Non-pigmented ciliary epithelial cell (primary cell): Measurements from ENCODE around the gene NTN5.
"Not testable (repeated sequence)": the region's sequence is repeated elsewhere in the genome, so short reads cannot be mapped to it uniquely, and the experiment has no call there.

Experiments
- DNase-seq: peaks from one replicate; pipeline ENCODE4 v3.0.0-alpha.2; 2010; ENCODE audit warnings: low read depth

NTN5 gene

DNA sequence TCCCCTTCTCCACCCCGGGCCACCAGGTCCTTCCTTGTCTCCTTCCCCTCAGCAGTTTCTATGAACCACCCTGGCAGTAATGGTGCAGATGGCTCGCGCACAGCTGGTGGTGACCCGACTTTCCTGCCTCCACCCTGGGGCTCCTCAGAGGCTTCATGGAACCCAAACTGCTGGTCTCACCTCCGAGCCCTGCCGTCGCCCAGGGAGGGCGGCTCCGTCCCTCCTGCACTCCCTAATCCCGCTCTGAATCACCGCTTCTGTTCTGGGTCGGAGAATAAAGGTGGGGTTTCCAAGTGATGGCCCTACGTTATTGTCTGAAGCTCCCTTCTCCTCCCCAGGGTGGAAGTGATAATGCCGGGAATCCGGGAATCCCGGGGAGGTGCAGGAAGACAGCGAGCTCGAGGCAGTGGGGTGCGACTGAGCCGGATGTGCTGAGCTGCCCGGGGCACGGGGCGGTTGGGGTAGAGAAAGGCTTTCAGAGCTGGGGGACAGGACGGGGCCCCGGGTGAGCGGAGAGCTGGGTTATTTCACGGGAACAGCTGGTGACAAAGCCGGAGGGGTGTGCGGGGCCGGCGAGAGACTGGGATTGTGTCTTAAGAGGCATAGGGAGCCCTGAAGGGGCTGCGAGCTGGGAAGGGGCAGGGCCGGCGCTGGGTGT lies 23.7 kb upstream of the NTN5 start:
- no peak for DNase-seq

DNA sequence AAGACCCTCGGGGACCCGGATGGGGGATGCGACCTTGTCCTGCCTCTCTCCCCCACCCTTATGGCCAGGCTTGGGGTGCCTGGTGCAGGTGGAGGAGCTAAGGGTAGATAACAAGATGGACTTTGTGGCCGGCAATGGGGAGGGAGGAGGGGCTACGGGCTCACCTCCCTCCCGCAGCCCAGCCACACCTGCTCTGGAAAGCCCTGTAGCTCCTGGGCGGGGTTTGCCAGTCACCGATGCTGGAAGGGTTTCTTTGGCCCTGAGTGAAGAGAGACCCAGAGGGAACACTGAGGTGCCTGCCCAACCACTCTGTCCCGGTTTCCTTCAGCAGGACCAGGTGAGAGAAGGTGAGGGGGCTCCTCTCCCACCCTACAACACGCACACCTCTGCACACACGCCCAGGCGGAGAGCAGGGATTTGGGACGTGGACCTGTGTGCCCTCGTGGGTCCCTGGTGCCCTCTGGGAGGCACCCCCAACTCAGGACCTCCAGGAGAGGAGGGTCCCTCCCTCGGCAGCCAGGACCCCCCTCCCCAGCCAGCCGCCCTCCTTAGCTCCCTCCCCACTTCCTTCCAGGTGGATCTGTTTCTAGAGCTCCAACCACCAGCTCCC lies 23.0 kb upstream of the NTN5 start, which contains the start of gene FUT2:
Gene FUT2, plus strand, starts transcription at position 229 of the 610 bp plus-strand sequence. CDS start 6,986 bp downstream, outside the sequence.
- no peak for DNase-seq

DNA sequence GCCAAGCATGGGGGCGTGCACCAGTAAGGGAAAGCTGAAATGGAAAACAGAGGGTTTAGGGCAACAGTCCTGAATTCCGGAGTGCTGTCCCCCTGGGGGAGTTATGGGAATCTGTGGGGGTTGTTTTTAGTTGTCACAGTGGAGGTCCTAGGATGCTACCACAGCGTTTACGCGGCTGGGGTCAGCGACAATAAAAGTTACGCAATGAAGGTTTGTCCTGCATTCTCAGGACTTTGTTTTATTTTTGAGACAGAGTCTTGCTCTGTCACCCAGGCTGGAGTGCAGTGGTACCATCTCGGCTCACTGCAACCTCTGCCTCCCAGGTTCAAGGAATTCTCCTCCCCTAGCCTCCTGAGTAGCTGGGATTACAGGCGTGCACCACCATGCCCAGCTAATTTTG lies 20.8 kb upstream of the NTN5 start:
- not testable (repeated sequence) for DNase-seq

DNA sequence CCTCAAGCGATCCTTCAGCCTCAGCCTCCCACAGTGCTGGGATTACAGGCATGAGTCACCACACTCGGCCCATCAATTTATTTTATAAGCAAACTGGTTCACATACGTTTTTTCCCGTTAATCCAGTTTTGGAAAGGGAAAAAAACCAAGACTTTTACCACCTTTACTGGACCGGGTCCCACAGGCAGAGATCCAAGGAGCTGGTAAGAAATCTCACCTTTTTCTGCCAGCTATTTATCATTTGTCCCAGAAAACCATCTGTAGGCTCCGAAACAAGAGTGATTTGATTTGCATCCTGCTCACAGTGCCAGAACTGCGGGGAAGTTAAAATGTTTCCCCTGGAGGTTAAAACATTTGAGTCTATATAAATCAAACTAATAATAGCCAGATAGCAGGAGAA lies 16.6 kb upstream of the NTN5 start:
- DNase-seq, result no peak

DNA sequence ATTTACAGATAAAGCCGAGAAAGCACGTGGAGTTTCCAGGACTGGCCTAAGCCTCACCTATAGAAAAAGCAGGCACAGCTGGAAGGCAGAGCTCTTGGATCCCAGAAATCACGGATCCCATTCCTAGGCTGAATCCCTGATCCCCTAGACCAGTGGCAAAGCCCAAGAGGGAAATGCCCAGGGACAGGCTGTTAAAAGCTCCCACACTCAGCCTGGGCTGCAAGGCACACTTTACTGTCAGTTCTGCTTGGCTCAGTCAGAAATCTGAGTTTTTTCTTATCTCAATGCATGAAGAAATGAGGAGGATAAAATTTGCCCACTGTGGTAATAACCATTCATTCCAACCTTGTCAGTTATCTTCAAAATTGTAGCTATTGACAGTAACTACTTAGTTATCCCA lies 15.0 kb upstream of the NTN5 start:
- no peak for DNase-seq

DNA sequence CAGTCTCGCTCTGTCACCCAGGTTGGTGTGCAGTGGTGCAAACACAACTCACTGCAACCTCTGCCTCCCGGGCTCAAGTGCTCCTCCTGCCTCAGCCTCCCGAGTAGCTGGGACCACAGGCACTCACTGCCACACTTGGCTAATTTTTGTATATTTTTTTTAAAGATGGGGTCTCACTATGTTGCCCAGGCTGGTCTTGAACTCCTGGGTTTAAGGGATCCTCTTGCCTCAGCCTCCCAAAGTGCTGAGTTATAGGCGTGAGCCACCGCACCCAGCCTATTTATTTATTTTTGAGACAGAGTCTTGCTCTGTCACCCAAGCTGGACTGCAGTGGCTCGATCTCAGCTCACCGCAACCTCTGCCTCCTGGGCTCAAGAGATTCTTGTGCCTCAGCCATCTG lies 13.8 kb upstream of the NTN5 start:
- DNase-seq, result not testable (repeated sequence)

DNA sequence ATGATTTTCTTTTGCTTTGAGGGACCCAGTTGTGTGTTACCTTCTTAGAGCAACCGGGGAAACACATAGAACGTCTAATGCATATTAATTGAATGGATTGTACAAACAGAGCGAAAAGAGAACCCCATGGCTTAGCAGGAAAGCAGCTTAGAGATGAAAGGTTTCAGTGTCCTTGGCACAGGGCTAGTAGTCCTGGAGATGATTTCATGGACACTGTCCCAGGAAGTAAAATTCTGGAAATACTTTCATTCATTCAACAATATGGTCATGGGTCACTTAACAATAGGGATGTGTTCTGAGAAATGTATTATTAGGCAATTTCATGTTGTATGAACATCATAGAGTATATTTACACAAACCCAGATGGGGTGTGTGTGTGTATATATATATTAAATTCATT lies 13.3 kb upstream of the NTN5 start:
- no peak for DNase-seq

DNA sequence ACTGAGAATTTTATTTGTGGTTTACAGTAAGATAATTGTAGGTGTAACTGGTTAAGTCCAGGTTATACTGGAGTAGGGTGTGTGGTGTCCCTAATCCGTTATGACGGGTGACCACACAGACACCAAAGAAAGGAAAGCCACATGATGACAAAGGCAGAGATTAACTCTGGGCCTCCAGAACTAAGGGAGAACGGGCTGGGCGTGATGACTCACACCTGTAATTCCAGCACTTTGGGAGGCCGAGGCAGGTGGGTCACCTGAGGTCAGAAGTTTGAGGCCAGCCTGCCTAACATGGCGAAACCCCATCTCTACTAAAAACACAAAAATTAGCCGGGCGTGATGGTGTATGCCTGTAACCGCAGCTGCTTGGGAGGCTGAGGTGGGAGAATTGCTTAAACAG lies 12.8 kb upstream of the NTN5 start:
- DNase-seq, result no peak

DNA sequence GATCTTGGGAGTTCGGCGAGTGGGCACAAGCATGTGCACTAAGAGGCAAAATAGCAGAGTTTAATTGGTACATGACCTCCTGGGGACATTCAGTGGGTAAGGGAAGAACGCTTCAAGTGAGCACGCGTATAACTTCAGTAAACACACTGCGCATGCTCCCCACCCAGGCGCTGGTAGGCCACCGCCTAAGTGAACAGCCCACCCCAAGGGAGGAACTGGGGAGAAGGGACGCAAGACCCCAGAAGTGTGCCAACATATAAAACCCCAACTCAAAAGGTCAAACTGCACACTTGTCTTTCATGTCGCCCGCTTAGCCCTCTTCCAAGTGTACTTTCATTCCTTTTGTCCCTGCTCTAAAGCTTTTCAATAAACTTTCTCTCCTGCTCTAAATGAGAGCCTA lies 10.5 kb upstream of the NTN5 start:
- DNase-seq, result no peak

DNA sequence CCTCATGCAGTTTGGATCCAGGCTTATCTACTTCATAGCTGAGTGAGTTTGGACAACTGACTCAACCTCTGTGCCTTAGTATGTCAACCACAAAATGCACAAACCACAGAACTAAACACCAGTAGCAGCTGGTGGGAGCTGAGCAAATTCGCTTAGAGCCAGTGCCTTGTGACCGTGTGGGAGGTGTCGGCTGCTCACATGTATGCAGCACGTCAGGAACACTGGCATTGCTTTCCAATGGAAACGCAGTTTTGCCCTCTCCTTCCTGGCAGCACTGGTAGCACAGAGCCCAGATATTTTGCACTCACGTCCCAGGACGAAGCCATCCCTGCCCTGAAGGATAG lies 8.3 kb upstream of the NTN5 start:
- peak; percentile 84 for DNase-seq

DNA sequence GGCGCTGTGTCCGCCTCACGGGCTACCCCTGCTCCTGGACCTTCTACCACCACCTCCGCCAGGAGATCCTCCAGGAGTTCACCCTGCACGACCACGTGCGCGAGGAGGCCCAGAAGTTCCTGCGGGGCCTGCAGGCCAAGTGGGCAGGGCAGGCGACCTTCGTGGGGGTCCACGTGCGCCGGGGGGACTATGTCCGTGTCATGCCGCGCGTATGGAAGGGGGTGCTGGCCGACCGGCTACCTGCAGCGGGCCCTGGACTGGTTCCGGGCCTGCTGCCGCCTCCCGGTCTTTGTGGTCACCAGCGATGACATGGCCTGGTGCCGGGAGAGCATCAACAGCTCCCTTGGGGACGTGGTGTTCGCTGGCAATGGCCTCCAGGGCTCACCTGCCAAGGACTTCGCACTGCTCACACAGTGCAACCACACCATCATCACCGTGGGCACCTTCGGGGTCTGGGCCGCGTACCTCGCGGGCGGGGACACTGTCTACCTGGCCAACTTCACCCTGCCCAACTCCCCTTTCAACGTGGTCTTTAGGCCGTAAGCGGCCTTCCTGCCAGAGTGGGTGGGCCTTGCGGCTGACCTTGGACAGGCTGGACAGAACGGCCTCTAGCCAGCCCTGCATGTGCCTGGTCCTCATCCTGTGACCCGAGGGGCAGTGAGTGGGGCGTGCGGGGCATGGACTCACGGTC lies 7.8 kb upstream of the NTN5 start:
- DNase-seq, result no peak

DNA sequence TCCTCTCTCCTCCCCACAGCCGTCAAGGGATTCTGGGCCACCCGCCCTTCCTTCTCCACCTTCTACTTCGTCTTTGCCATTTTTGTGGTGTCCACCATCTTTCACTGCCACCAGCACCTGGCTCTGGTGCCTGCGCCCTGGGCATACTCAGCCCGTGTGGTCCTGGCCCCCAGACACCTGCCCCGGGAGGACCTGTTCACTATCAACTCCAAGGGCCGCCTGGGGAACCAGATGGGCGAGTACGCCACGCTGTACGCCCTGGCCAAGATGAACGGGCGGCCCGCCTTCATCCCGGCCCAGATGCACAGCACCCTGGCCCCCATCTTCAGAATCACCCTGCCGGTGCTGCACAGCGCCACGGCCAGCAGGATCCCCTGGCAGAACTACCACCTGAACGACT lies 7.2 kb upstream of the NTN5 start:
- DNase-seq, result not testable (repeated sequence)

DNA sequence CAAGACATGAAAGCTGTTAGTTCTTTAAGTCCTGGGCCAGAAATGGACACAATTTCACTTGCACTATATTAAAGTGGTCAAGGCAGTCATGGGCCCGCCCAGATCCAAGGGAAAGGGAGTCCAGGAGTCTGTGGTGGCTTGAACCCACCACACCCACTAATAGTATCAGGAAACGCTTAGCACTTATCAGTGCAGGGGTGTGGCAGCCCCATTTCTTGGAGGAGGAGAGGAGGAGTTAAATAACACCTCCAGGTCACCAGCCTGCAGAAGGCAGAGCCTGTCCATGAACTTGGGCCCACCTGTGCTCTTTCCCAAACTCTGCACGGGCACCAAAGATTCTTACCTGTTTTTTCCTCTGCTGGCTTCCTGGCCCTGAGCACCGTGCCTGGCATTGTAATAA lies 5.4 kb upstream of the NTN5 start:
- no peak for DNase-seq

DNA sequence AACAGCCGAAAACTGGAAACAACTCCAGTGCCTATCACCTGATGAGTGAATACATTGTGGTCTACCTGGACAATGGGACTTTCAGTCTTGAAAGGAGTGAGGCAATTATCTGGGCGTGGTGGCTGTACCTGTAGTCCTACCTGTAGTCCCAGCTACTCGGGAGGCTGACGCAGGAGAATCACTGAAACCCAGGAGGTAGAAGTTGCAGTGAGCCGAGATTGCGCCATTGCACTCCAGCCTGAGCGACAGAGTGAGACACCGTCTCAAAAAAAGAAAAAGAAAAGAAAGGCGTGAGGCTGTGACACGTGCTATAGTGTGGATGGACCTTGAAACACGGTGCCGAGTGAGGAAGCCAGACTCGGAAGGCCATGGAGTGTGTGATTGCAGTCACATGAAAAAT lies 4.1 kb upstream of the NTN5 start:
- no peak for DNase-seq

DNA sequence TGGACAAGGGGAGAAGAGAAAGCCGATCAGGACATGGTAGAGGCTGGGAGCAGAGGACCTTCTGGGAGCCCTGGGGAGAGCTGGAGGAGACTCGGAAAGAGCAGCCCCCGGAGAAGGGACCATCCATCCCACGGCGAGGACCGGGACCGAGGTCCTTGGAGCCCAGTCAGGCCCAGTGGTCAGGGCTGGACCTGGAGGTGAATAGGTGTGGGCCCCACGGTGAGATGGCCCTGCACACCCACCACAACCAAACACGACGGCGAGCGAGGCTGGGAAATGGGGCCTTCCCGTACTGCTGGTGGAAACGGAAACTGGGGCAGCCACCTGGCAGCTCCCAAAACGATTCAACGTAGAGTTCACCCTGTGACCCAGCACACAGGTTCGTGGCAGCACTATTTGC lies 3.7 kb upstream of the NTN5 start:
- no peak for DNase-seq

DNA sequence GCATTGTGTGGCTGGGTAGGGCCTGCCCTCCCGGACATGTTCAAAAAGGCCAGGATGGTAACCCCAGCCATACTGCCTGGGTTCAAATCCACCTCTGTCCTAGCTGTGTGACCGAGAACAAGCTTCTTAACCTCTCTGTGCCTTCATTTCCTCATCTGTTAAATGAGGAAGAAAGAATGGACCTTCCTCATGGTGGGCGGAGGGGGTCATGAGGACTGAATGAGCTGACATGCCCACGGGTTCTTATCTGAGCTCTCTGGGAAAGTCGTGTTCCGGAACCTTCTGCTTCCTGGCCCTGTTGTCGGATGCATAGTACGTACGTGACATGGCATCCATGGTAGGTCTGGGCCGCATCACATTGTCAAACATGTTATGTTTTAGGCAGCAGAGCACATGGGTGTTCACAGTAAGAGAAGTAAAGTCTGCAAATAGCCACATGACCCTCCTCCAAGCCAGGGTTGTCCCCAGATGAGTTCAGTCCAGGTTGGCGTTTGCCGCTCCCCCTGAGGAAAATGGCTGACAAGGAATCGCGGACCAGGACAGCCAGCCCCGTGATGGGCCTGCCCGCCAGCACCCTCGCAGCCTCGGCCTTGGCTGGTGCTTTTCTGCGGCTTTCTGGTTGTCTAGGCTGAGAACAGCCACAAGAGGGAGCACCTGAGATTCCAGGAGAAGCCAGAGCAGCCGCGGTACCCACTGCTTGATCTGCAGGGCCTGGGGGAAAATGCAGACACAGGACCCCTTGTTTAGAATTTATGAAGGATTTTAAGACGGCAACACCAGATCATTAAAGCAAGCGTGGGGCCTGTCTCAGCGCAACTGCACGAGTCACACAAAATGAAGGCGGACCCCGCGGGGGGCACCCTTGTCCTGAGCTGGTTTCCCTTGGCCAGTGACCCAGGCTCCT lies 2.4 kb upstream of the NTN5 start:
- no peak for DNase-seq

DNA sequence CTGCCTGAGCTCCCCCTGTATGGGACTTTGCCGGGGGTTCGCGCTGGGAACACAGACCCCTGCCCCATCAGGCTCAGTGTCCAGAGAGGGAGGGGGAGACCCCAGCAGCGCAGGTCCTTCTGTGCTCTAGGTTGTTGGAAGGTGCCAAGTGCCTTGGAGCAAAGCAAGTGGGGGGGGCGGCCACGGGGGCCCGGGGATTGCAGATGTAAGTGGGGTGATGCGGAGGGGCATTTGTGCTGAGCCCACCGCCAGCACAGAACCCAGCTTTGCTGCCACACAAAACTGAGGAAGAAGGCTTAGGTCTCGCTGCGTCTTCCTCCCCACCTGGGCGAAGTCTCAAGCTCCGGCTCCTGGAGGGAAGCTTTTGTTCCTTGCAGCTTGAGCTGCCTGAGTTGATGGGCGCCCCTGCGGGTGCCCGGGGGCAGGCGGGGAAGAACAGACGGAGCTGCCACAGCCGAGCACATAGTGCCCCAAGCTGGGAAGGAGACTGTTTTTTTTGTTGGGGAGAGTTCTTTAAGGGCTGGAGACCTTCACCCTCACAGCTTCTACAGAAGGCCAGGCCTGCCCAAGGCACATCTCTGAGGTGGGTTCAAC lies 1.5 kb upstream of the NTN5 start:
- no peak for DNase-seq

DNA sequence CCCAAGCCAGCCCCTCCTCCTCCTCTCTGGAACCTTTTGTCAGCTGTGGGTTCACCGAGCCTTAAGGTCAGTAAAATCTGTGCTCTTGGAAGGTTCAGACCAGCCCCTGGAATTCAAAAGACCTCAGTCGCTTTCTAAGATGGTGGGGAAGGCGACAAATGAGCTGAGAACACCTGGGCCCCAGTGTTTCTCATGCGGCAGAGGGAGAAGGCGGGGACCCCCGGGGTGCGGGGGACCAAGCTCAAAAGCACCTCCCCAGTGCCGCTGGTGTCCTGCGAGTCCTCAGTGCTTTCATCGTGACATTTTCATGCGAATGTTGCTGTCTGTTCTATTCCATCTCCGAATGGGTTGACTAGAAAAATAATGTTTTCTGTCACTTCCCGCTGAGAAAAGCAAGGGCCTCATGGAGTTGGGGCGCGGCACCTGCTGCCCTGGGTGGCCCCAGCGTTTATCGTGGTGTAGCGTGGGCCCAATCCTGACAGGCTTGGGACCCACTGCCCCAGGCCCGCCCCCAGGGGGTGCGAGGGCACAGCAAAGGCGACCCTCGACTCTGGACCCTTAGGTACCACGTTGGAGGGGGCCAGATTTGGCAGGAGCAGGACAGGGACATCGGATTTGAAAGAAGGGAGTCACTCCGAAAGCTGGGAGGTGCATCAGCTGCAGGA lies 751 bp upstream of the NTN5 start:
- DNase-seq, result no peak

DNA sequence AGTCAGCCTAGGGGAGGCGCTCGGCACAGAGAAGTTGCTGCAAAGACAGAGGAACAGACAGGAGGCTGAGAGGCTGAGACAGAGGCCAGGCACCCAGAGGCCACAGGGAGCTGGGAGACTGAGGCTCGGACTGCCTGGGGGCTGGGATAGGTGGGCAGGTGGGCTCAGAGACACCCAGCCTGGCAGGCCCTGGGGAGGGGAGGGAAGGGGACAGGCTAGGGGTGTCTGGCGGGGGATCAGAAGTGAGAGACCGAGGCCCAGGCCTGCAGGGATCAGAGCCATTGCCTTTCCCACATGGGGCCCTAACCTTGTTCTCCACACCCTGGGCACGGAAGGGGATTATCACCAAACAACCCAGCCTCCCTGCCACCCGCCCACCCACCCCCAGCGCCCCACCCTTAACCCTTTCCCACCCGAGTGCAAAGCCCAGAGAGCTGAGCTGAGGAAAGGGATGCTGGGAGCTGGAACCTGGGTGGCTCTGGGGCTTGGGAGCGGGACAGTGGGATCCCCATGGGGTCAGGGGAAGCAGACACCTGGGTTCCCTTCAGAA lies 1.3 kb downstream of the NTN5 start:
- no peak for DNase-seq

DNA sequence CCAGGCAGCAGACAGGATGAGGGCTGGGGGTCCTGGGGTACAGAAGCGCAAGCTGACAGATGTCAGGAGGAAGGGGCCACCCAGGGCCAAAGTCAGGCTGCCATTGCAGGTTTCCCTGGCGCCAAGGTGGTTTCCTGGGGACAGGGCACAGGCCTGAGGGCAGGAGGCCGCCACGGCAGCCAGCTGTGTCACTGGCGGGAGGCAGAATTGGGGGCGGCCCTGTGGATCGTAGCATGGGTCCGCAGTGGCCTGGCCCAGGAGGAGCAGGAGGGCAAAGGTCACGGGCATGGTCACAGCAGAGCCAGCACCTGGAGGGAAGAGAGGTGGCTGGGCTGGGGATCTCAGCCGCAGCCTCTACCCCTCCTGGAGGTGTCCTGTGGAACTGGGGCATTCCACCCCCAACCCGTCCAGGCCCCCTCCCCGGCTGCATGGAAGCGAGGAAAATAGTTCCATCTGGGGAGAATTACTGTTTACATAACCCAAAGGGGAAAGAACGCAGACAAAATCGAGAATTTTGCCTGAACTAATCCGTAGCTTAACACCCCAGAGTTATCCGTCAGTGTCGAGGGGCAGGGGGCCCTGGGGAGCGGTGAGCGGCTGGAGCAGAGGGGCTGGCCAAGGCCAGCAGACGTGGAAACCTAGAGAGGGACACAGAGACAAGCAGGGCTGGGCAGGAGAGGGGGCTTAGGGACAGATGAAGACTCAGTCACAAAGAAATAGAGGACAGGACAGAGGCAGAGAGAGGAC lies 1.9 kb downstream of the NTN5 start:
- no peak for DNase-seq
